Astrocyte (in vitro differentiated cells and primary cell): ENCODE data around the gene PPY. TPM values are rescaled to one million over a fixed set of nuclear protein-coding genes. Genes with fewer than 3 reads are reported as not detected.

Experiments used
- DNase-seq: peaks from one replicate; pipeline ENCODE4 v3.0.0-alpha.2; 2010; ENCODE audit warnings: low read depth
- FAIRE-seq: peaks from 2 replicates; lab custom pipeline; 2011; peaks lifted over from hg19 to GRCh38; lab: Jason Lieb, UNC
- H2AFZ ChIP-seq: 2 replicates; pipeline ENCODE4 v1.6.0; 2012; ENCODE audit warnings: low read depth, low read length, inconsistent platforms
- H3K27ac ChIP-seq: 2 replicates; pipeline ENCODE4 v1.5.1; 2011; ENCODE audit warnings: low read depth, low read length, inconsistent platforms
- H3K27me3 ChIP-seq: 2 replicates; pipeline ENCODE4 v1.6.0; 2011; ENCODE audit warnings: low read length, inconsistent platforms; ENCODE audit not compliant: insufficient read depth
- H3K36me3 ChIP-seq: 2 replicates; pipeline ENCODE4 v1.5.1; 2011; ENCODE audit warnings: low read length, inconsistent platforms; ENCODE audit not compliant: insufficient read depth
- H3K4me1 ChIP-seq: 2 replicates; pipeline ENCODE4 v1.5.1; 2011; ENCODE audit warnings: low read length, inconsistent platforms; ENCODE audit not compliant: insufficient read depth
- H3K4me2 ChIP-seq: 2 replicates; pipeline ENCODE4 v1.6.0; 2012; ENCODE audit warnings: low read length, inconsistent platforms
- H3K4me3 ChIP-seq: 2 replicates; pipeline ENCODE4 v1.5.1; 2011; ENCODE audit warnings: low read depth, mild to moderate bottlenecking, low read length, inconsistent platforms; ENCODE audit not compliant: insufficient read depth
- H3K79me2 ChIP-seq: 2 replicates; pipeline ENCODE4 v1.6.0; 2012; ENCODE audit warnings: mild to moderate bottlenecking, low read length, inconsistent platforms; ENCODE audit not compliant: insufficient read depth
- H3K9ac ChIP-seq: 2 replicates; pipeline ENCODE4 v1.6.0; 2012; ENCODE audit warnings: mild to moderate bottlenecking, low read length, inconsistent platforms
- H3K9me3 ChIP-seq: 2 replicates; pipeline ENCODE4 v1.5.1; 2012; ENCODE audit warnings: low read depth, mild to moderate bottlenecking, low read length, inconsistent platforms; ENCODE audit not compliant: insufficient read depth
- H4K20me1 ChIP-seq: 2 replicates; pipeline ENCODE4 v1.6.0; 2012; ENCODE audit warnings: low read length, inconsistent platforms; ENCODE audit not compliant: insufficient read depth
- H3K27ac Mint-ChIP-seq: one replicate; pipeline ENCODE4 v1.8.0; 2021; ENCODE audit warnings: mild to moderate bottlenecking, mixed read lengths; ENCODE audit not compliant: unreplicated experiment
- H3K27me3 Mint-ChIP-seq: one replicate; pipeline ENCODE4 v1.8.0; 2021; ENCODE audit warnings: low read depth, mixed read lengths; ENCODE audit not compliant: unreplicated experiment
- H3K36me3 Mint-ChIP-seq: one replicate; pipeline ENCODE4 v1.8.0; 2021; ENCODE audit warnings: low read depth, mixed read lengths; ENCODE audit not compliant: unreplicated experiment
- H3K4me1 Mint-ChIP-seq: one replicate; pipeline ENCODE4 v1.8.0; 2021; ENCODE audit warnings: low read depth, mixed read lengths; ENCODE audit not compliant: unreplicated experiment
- H3K4me3 Mint-ChIP-seq: one replicate; pipeline ENCODE4 v1.8.0; 2021; ENCODE audit warnings: mild to moderate bottlenecking, moderate library complexity, mixed read lengths; ENCODE audit not compliant: unreplicated experiment
- H3K9me3 Mint-ChIP-seq: one replicate; pipeline ENCODE4 v1.8.0; 2021; ENCODE audit warnings: mild to moderate bottlenecking, mixed read lengths; ENCODE audit not compliant: unreplicated experiment
- CTCF ChIP-seq: IDR thresholded peaks from 2 replicates; pipeline ENCODE4 v1.5.1; 2011; ENCODE audit warnings: low read depth, mild to moderate bottlenecking, inconsistent platforms, low read length, moderate library complexity; ENCODE audit not compliant: insufficient read depth
- EZH2 ChIP-seq: IDR thresholded peaks from 2 replicates; pipeline ENCODE4 v1.6.1; 2012; ENCODE audit warnings: mild to moderate bottlenecking, low read length, inconsistent platforms; ENCODE audit not compliant: insufficient read depth
- total RNA-seq: library from RNA; stranded (reverse); gene quantifications from 2 replicates; pipeline ENCODE4 v1.2.1, GENCODE V29; 2021

Gene PPY
- total RNA-seq, 1 donor from 2014 or later: not detected

GRCh38 chr17:43938838-43939182 is 3.5 kb downstream of the PPY start:
- peaks cover 7% of the 10 kb centered on the region for H3K27me3 ChIP-seq
- peaks cover 3% of the 10 kb centered on the region for H3K4me1 Mint-ChIP-seq
- TF ChIP-seq EZH2 (no peak), CTCF (no peak)
- H3K9ac ChIP-seq: no peak overlapping the region
- H3K36me3 Mint-ChIP-seq: no peaks in the 10 kb centered on the region
- H3K4me2 ChIP-seq: no peak overlapping the region
- FAIRE-seq: no peak
- H3K27me3 Mint-ChIP-seq: peaks cover 38% of the 10 kb centered on the region
- H3K36me3 ChIP-seq: no peaks in the 10 kb centered on the region
- no peaks in the 10 kb centered on the region for H3K9me3 ChIP-seq
- H3K4me3 ChIP-seq: no peak overlapping the region
- H2AFZ ChIP-seq: no peak overlapping the region
- H4K20me1 ChIP-seq: no peaks in the 10 kb centered on the region
- no peak for DNase-seq
- H3K4me1 ChIP-seq: no peaks in the 10 kb centered on the region
- H3K9me3 Mint-ChIP-seq: no peaks in the 10 kb centered on the region
- H3K79me2 ChIP-seq: no peaks in the 10 kb centered on the region
- H3K27ac Mint-ChIP-seq: no peak overlapping the region
- no peak overlapping the region for H3K27ac ChIP-seq
- no peak overlapping the region for H3K4me3 Mint-ChIP-seq

- no peak overlapping the region for H3K27ac ChIP-seq
- H3K9me3 ChIP-seq: no peaks in the 10 kb centered on the region
- no peak for DNase-seq
- no peak overlapping the region for H2AFZ ChIP-seq
- Mint-ChIP-seq H3K4me3 (no peak overlapping the region), H3K9me3 (no peaks in the 10 kb centered on the region), H3K36me3 (no peaks in the 10 kb centered on the region), H3K27ac (no peak overlapping the region), H3K27me3 (peaks cover 40% of the 10 kb centered on the region), H3K4me1 (peaks cover 3% of the 10 kb centered on the region)
- FAIRE-seq: no peak
- no peak overlapping the region for H3K9ac ChIP-seq
- TF ChIP-seq CTCF: no peak
- TF ChIP-seq EZH2: no peak
- no peaks in the 10 kb centered on the region for H3K79me2 ChIP-seq
- no peak overlapping the region for H3K4me3 ChIP-seq
- no peaks in the 10 kb centered on the region for H4K20me1 ChIP-seq
- H3K4me1 ChIP-seq: no peaks in the 10 kb centered on the region
- no peak overlapping the region for H3K4me2 ChIP-seq
- peaks cover 7% of the 10 kb centered on the region for H3K27me3 ChIP-seq
- no peaks in the 10 kb centered on the region for H3K36me3 ChIP-seq
These were observed 5.8 kb downstream of the PPY start for GRCh38 chr17:43936434-43936833.

GRCh38 chr17:43935926-43936261 is 6.4 kb downstream of the PPY start:
- Mint-ChIP-seq H3K9me3 (no peaks in the 10 kb centered on the region), H3K4me1 (peaks cover 3% of the 10 kb centered on the region), H3K27ac (no peak overlapping the region), H3K27me3 (peaks cover 43% of the 10 kb centered on the region), H3K36me3 (no peaks in the 10 kb centered on the region), H3K4me3 (no peak overlapping the region)
- no peak overlapping the region for H2AFZ ChIP-seq
- no peak overlapping the region for H3K27ac ChIP-seq
- no peaks in the 10 kb centered on the region for H3K79me2 ChIP-seq
- no peaks in the 10 kb centered on the region for H3K9me3 ChIP-seq
- H3K4me1 ChIP-seq: no peaks in the 10 kb centered on the region
- H3K36me3 ChIP-seq: no peaks in the 10 kb centered on the region
- no peak overlapping the region for H3K4me3 ChIP-seq
- FAIRE-seq (no peak), DNase-seq (no peak)
- no peak overlapping the region for H3K9ac ChIP-seq
- H4K20me1 ChIP-seq: no peaks in the 10 kb centered on the region
- no peak overlapping the region for H3K4me2 ChIP-seq
- TF ChIP-seq EZH2: no peak
- no peak for TF ChIP-seq CTCF
- H3K27me3 ChIP-seq: peaks cover 7% of the 10 kb centered on the region
